Ramos (cell line): Measurements from ENCODE around the gene GDF7.

Experiments
- in situ Hi-C: fragments of 300-500 bp; cut with MboI; formaldehyde crosslinking; loops from one replicate; pipeline ENCODE4 v1.14.3; 2022; ENCODE audit warnings: low sequenced_read_pairs; ENCODE audit not compliant: unreplicated experiment

The GDF7 gene

GRCh38 chr2:20653695-20654534 is 13.0 kb upstream of the GDF7 start:
- in situ Hi-C loops: no loop called here

GRCh38 chr2:20654535-20654813 is 12.5 kb upstream of the GDF7 start:
- in situ Hi-C loops: no loop called here

- in situ Hi-C loops: no loop called here
Observed at GRCh38 chr2:20656561-20656960, 10.4 kb upstream of the GDF7 start.

- in situ Hi-C loops: no loop called here
Observed at GRCh38 chr2:20657522-20658235, 9.3 kb upstream of the GDF7 start.

GRCh38 chr2:20660506-20661420 is 6.2 kb upstream of the GDF7 start:
- in situ Hi-C loops: loop anchor here (5.0 kb wide), 1 partner anchor 302 kb away; no protein-coding TSS in a partner anchor

GRCh38 chr2:20661421-20662307 is 5.3 kb upstream of the GDF7 start:
- in situ Hi-C loops: loop anchor here (5.0 kb wide), 1 partner anchor 301 kb away; no protein-coding TSS in a partner anchor

GRCh38 chr2:20662308-20662937 is 4.5 kb upstream of the GDF7 start:
- in situ Hi-C loops: loop anchor here (5.0 kb wide), 1 partner anchor 300 kb away; no protein-coding TSS in a partner anchor

GRCh38 chr2:20663196-20664070 is 3.5 kb upstream of the GDF7 start:
- in situ Hi-C loops: loop anchor here (5.0 kb wide), 1 partner anchor 299 kb away; no protein-coding TSS in a partner anchor

GRCh38 chr2:20664071-20664390 is 2.9 kb upstream of the GDF7 start:
- in situ Hi-C loops: loop anchor here (5.0 kb wide), 1 partner anchor 298 kb away; no protein-coding TSS in a partner anchor

GRCh38 chr2:20664431-20665242 is 2.3 kb upstream of the GDF7 start:
- in situ Hi-C loops: loop anchor here (5.0 kb wide), 1 partner anchor 298 kb away; no protein-coding TSS in a partner anchor

GRCh38 chr2:20665243-20666004 is 1.5 kb upstream of the GDF7 start:
- in situ Hi-C loops: no loop called here

GRCh38 chr2:20666005-20666303 is 990 bp upstream of the GDF7 start:
- in situ Hi-C loops: no loop called here

GRCh38 chr2:20667151-20667530 is 197 bp downstream of the GDF7 start:
- in situ Hi-C loops: no loop called here

- in situ Hi-C loops: no loop called here
Observed at GRCh38 chr2:20667531-20668401, 822 bp downstream of the GDF7 start.

GRCh38 chr2:20668451-20668850 is 1.5 kb downstream of the GDF7 start:
- in situ Hi-C loops: no loop called here
